MCF 10A (cell line): ENCODE data around the gene UPK2. TPM values are rescaled to one million over a fixed set of nuclear protein-coding genes. Genes with fewer than 3 reads are reported as not detected.

Experiments used
- BruUV-seq: library from RNA; stranded (reverse); fragments of 400-500 nt; replicated peaks from 2 replicates; lab custom pipeline; 2021; lab: Mats Ljungman, UMichigan
- CTCF ChIA-PET: fragments of 300-600 bp; sonication (Branson Sonifier 250); formaldehyde crosslinking; extraction: SDS; loops from one replicate; lab custom pipeline; 2021; ENCODE audit warnings: antibody characterized with exemption, inconsistent platforms; lab: Yijun Ruan, JAX
- POLR2A ChIA-PET: fragments of 300-600, 350-650 bp; sonication (Branson Sonifier 250); formaldehyde crosslinking; extraction: SDS; loops from one replicate; lab custom pipeline; 2020; ENCODE audit warnings: antibody characterized with exemption, inconsistent platforms; lab: Yijun Ruan, JAX
- DNase-seq: peaks from one replicate; pipeline ENCODE4 v3.0.0-alpha.2; 2018; ENCODE audit not compliant: unreplicated experiment
- H3K27ac Mint-ChIP-seq: one replicate; pipeline ENCODE4 v1.8.0; 2022; ENCODE audit warnings: mild to moderate bottlenecking, low read depth, mixed read lengths; ENCODE audit not compliant: unreplicated experiment
- H3K27me3 Mint-ChIP-seq: one replicate; pipeline ENCODE4 v1.8.0; 2022; ENCODE audit warnings: mixed read lengths; ENCODE audit not compliant: insufficient read depth, unreplicated experiment
- H3K36me3 Mint-ChIP-seq: one replicate; pipeline ENCODE4 v1.8.0; 2022; ENCODE audit warnings: mild to moderate bottlenecking, moderate library complexity, mixed read lengths; ENCODE audit not compliant: insufficient read depth, unreplicated experiment
- H3K4me1 Mint-ChIP-seq: one replicate; pipeline ENCODE4 v1.8.0; 2022; ENCODE audit warnings: mixed read lengths; ENCODE audit not compliant: insufficient read depth, unreplicated experiment
- H3K4me3 Mint-ChIP-seq: one replicate; pipeline ENCODE4 v1.8.0; 2022; ENCODE audit warnings: mild to moderate bottlenecking, moderate library complexity, mixed read lengths; ENCODE audit not compliant: unreplicated experiment
- H3K9me3 Mint-ChIP-seq: one replicate; pipeline ENCODE4 v1.8.0; 2022; ENCODE audit warnings: mixed read lengths; ENCODE audit not compliant: unreplicated experiment
- intact Hi-C: fragments of 100-400 bp; cut with micrococcal nuclease; formaldehyde crosslinking; loops from 2 replicates; pipeline ENCODE4 v1.14.1; 2022
- total RNA-seq: library from RNA; stranded (reverse); gene quantifications from 2 replicates; pipeline ENCODE4 v1.2.3, GENCODE V29; 2022
- TF ChIP-seq, protein P1 (sequence below): fragments of 200-600 bp; IDR thresholded peaks from one replicate; pipeline ENCODE4 v1.8.0; 2022; ENCODE audit warnings: antibody characterized with exemption, mild to moderate bottlenecking; ENCODE audit not compliant: unreplicated experiment

UPK2 gene
- total RNA-seq, 1 experiment from 2014 or later, result not detected

DNA sequence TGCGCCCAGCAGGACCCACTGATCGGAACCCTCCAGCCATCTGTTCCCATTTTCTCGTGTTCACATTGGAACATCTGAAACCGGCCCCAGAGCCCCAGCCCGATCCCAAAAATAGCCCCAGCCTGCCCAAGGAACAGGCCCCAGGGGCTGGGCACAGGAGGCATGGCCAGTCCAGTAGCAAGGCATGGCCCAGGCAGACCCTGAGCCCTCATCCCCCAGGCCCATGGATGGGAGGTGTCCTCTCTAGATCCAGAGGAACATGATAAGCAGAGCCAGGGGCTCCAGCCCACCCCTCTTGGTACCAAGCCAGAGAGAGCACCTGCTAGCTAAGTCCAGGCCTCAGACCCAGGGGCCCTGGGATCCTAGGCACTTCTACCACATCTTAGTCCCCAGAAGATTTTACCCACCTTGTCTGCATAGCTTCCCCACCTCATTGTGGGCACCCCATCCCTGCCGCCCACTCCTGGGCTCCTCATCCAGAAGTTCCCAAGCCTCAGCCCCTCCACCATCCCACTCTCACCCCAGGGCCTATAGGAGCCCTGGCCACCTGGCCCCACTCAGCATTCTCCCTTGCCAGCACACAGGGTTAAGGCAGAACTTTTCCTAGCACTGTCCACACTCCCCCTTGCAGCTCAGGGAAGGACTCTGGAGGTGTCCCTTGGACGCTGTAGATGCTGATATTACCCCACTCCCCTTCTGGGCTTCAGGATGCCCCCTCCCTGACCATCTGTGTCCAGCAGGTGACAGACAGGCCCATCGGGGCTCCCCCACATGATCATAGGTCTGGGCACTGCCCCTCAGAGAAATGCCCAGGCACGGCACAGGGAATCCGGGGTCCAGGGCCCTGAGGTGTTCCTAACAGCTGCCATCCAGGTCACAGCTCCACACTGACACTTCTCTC lies 39.9 kb upstream of the UPK2 start:
- ChIA-PET CTCF (interaction anchor here (0.5 to 2.4 kb wide), 4 partner anchors 8 to 227 kb away, joined by 3 to 6 read pairs (median 4); no protein-coding TSS in a partner anchor), POLR2A (interaction anchor here (0.5 to 1.4 kb wide), 6 partner anchors 15 to 224 kb away, joined by 3 read pairs; partner anchors contain the start of gene VPS11)
- H3K4me3 Mint-ChIP-seq, result peak overlapping the region; percentile 92
- H3K9me3 Mint-ChIP-seq, result no peaks in the 10 kb centered on the region
- DNase-seq, result no peak
- TF ChIP-seq, protein P1, sequence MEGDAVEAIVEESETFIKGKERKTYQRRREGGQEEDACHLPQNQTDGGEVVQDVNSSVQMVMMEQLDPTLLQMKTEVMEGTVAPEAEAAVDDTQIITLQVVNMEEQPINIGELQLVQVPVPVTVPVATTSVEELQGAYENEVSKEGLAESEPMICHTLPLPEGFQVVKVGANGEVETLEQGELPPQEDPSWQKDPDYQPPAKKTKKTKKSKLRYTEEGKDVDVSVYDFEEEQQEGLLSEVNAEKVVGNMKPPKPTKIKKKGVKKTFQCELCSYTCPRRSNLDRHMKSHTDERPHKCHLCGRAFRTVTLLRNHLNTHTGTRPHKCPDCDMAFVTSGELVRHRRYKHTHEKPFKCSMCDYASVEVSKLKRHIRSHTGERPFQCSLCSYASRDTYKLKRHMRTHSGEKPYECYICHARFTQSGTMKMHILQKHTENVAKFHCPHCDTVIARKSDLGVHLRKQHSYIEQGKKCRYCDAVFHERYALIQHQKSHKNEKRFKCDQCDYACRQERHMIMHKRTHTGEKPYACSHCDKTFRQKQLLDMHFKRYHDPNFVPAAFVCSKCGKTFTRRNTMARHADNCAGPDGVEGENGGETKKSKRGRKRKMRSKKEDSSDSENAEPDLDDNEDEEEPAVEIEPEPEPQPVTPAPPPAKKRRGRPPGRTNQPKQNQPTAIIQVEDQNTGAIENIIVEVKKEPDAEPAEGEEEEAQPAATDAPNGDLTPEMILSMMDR, result no peak
- intact Hi-C loops, result no loop called here
- peaks cover 70% of the 10 kb centered on the region for H3K4me1 Mint-ChIP-seq
- BruUV-seq, result no TSS peak
- H3K27me3 Mint-ChIP-seq, result no peaks in the 10 kb centered on the region
- peak overlapping the region; percentile 98 for H3K27ac Mint-ChIP-seq
- peaks cover 20% of the 10 kb centered on the region for H3K36me3 Mint-ChIP-seq

DNA sequence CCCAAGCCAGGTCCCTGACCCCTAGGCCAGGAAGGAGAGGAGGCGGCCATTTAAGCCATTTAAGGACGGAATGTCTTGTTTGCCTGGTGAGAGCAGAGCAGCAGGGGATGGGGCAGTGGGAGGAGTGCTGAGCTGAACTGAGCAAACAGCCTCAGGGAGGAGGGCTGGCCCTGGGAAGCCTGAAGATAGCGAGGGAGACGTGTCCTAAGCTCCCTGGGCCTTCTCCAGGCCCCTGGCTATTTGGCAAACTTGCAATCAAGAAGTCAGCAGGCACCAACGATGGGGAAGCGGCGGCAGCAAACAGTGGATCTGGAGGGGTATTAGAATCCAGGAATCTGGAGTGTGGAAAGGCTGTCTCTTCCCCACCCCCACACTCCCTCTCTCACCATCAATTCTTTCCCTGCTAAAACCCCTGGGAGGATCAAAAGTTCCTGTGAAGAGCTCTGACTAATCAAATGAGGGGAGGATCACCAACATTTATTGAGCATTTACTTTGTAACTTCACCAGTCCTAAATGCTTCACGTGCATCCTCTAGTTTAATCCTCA lies 39.2 kb upstream of the UPK2 start:
- TF ChIP-seq, protein P1, result no peak
- POLR2A ChIA-PET, result interaction anchor here (0.5 to 1.4 kb wide), 6 partner anchors 16 to 224 kb away, joined by 3 read pairs; partner anchors contain the start of gene VPS11
- intact Hi-C loops, result no loop called here
- Mint-ChIP-seq H3K9me3 (no peaks in the 10 kb centered on the region), H3K27ac (peak overlapping the region; percentile 98), H3K4me1 (peaks cover 70% of the 10 kb centered on the region), H3K36me3 (peaks cover 16% of the 10 kb centered on the region), H3K27me3 (no peaks in the 10 kb centered on the region), H3K4me3 (peak overlapping the region; percentile 92)
- CTCF ChIA-PET, result interaction anchor here (0.5 to 2.4 kb wide), 4 partner anchors 9 to 227 kb away, joined by 3 to 6 read pairs (median 4); no protein-coding TSS in a partner anchor
- peak; percentile 69 for DNase-seq
- BruUV-seq, result TSS peak; percentile 1

DNA sequence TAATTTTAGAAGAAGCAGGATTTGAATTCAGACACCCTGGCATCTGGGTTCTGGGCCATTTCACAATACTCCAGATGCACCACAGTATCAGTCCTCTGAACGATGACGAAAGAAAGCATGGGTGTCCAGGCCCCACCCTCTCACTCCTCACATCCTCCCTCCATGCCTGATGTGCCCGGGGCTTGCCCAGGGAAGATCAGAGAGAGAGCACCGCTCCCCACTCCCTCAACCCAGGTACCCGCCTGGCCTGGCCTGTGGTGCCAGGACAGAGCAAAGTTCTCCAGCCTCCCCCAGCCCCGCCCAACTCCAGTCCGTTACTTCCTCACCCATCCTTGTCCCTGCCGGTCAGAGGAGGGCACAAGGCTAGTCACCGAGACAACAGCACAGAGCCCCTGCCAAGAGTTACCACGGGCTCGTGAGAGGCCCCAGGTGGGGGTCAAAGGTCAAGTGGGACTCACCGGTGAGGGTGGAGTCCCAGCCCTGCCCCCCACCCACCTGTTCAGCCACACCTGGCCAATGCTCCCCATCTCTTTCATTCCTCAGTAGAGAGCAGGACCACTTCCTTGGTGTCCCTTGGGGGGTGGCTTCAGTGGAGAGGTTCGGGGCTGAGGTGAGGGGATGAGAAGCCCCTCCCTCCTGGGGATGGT lies 38.5 kb upstream of the UPK2 start:
- peaks cover 64% of the 10 kb centered on the region for H3K4me1 Mint-ChIP-seq
- TF ChIP-seq, protein P1, result no peak
- peak; percentile 98 for DNase-seq
- peak overlapping the region; percentile 92 for H3K4me3 Mint-ChIP-seq
- ChIA-PET CTCF (interaction anchor here (2.4 kb wide), 1 partner anchor 9 kb away, joined by 5 read pairs; no protein-coding TSS in a partner anchor), POLR2A (interaction anchor here (1.1 to 1.4 kb wide), 2 partner anchors 83 to 176 kb away, joined by 3 read pairs; no protein-coding TSS in a partner anchor)
- no peaks in the 10 kb centered on the region for H3K9me3 Mint-ChIP-seq
- no peaks in the 10 kb centered on the region for H3K27me3 Mint-ChIP-seq
- intact Hi-C loops, result no loop called here
- peaks cover 14% of the 10 kb centered on the region for H3K36me3 Mint-ChIP-seq
- H3K27ac Mint-ChIP-seq, result peak overlapping the region; percentile 98
- no TSS peak for BruUV-seq
